HTR-8/SVneo (cell line): ENCODE results near the gene LAMA2.

ENCODE experiments used
- DNase-seq: peaks from one replicate; pipeline ENCODE4 v3.0.0; 2011; ENCODE audit warnings: low spot score, mixed read lengths; ENCODE audit not compliant: insufficient read length
- FAIRE-seq: peaks from 2 replicates; lab custom pipeline; 2011; peaks lifted over from hg19 to GRCh38; lab: Jason Lieb, UNC

Gene LAMA2

DNA sequence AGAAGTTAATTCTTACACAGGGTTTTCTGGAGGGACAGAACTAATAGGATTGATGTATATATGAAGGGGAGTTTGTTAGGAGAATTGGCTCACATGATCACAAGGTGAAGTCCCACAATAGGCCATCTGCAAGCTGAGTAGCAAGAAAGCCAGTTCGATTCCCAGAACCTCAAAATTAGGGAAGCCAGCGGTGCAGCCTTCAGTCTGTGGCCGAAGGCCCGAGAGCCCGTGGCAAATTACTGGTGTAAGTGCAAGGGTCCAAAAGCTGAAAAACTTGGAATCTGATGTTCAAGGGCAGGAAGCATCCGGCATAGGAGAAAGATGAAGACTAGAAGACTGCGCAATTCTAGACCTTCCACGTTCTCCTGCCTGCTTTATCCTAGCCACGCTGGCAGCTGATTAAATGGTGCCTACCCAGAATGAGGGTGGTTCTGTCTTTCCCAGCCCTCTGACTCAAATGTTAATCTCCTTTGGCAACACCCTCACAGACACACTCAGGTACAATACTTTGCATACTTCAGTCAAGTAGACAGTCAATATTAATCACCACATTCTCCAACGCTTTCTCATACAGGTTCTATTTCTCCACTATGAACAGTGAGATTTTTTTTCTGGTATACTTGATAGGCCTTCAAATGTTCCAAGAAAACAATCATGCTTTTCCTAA lies 357.0 kb downstream of the LAMA2 start:
- FAIRE-seq (no peak), DNase-seq (no peak)

DNA sequence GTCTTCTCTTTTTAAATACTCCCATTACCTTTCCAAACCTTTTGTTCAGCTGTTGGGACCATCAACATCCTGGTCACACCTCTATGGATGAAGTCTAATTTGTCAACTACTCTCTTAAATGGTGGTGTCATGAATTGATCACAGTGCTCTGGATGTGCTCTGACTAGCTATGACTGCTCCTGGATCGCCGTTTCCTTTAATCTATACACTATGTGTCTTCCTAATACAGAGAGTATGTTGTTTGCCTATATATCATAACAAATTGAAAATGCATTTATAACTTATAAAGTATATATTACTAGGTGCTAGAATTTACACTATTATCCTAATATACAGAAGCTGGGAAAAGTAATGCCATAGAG lies 357.5 kb downstream of the LAMA2 start:
- no peak for FAIRE-seq
- no peak for DNase-seq

DNA sequence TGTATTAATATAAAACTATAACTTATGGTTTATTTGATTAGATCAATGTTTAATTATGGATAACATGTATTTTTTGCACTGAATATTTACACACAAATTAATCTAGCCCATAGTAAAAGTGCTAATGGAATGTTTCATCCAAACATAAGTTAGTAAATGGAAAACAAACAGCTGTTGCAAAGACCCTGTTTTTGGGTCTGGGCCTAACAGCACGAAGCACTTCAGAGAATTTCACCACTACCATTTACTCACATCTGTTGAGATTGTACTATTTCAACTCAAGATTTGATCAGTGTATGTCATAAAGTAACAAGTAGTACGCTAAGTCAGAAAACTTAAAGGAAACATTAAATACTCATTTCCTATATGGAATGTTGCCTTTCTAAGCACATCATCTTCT lies 359.6 kb downstream of the LAMA2 start:
- no peak for DNase-seq
- FAIRE-seq = no peak

DNA sequence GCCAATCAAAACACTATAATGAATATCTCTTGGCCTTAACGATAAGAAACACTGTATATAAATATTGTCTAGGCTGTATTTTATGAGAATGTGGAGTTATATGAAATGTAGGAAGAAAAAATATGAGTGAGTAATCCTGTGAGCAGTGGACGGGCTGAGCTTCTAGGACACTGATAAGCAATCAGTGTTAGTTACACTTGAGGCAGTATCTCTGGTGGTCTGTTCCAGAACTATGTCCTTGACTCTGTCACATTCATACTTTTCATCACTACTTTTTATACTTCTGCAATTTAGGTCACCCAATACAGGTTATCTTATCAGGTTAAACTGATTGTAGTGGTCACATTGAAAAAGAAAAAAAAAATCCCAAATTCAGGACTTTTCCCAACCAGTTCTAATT lies 360.4 kb downstream of the LAMA2 start:
- no peak for DNase-seq
- no peak for FAIRE-seq

- FAIRE-seq = no peak
- DNase-seq = no peak
These were observed 366.0 kb downstream of the LAMA2 start for GRCh38 chr6:129248946-129249345.

- FAIRE-seq (no peak), DNase-seq (peak; percentile 59)
These were observed 368.9 kb downstream of the LAMA2 start for GRCh38 chr6:129251669-129252376.

- DNase-seq (no peak), FAIRE-seq (no peak)
These were observed 369.6 kb downstream of the LAMA2 start for GRCh38 chr6:129252377-129253071.

- no peak for FAIRE-seq
- no peak for DNase-seq
These were observed 370.3 kb downstream of the LAMA2 start for GRCh38 chr6:129253242-129253641.

DNA sequence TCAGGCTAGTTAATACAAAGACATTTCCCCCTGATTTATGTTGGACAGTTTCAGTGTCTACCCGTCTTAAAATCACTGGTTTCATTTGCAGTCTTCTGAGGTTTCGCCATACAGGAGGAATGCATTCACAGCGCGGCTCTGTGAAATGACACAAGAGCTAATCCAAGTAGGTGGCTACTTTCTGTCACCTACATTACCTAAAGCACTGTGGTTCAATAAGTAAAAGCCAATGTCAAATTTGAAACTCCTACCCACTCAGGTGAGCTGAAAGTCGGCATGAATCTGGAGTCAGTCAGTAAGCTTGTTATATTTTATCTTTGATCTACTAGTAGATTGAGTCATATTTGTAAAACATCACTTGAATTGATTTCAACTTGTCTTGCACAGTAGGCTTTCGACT lies 370.8 kb downstream of the LAMA2 start:
- no peak for FAIRE-seq
- no peak for DNase-seq

- DNase-seq (no peak), FAIRE-seq (no peak)
These were observed 374.3 kb downstream of the LAMA2 start for GRCh38 chr6:129257196-129257595.

DNA sequence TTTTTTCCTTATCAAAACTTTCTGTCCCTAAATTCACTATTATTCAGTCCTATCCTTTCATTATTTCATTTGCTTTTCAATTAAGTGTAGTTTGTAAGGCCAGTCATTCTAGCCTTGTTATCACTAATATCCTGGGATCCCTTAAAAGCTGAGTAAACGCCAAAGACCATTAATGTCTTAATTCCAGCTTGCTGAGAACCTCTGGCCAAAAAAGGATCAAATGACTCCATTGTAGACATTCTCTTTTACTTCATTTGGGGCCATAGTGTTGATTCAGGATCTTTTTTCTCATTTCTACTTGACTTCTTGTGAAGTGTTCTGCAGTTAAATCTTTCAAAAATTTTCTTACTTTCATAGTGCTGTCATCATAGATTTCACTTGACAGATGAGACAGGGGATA lies 379.7 kb downstream of the LAMA2 start:
- DNase-seq (no peak), FAIRE-seq (no peak)

- DNase-seq (no peak), FAIRE-seq (no peak)
These were observed 380.2 kb downstream of the LAMA2 start for GRCh38 chr6:129263176-129263575.

DNA sequence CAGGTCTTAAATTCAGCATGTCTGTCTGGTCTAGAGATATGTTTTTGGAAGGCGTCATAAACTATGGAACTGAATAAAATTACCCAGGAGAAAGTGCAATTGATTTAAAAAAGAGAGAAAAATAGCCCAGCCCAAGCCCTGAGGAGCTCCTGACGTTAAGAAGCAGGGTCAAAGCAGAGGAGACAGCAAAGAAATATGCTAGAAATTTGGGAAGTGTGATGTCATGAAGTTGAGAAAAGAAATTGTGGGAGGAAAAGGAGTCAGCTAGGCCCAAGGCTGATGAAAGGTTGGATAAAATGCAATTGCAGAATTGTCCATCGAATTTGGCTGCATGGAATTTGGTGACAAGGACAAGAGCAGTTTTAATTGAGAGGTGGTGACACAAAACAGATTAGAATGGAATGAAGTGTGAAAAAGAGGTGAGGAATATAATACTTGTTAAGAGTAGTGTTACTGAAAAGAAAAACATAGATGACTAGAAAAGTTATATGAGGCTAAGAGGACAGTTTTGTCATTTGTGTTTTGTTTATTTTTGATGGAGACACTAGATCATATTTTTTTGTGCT lies 381.6 kb downstream of the LAMA2 start:
- DNase-seq = no peak
- no peak for FAIRE-seq

- no peak for DNase-seq
These were observed 384.1 kb downstream of the LAMA2 start for GRCh38 chr6:129267028-129267427.

GRCh38 chr6:129269076-129269475 lies 386.1 kb downstream of the LAMA2 start:
- DNase-seq (no peak), FAIRE-seq (no peak)

More at GRCh38 chr6:129267028-129267427, 384.1 kb downstream of the LAMA2 start:
- FAIRE-seq = peak; percentile 38

- DNase-seq (no peak), FAIRE-seq (no peak)
These were observed 387.0 kb downstream of the LAMA2 start for GRCh38 chr6:129269891-129270290.

- FAIRE-seq = no peak
- no peak for DNase-seq
These were observed 387.5 kb downstream of the LAMA2 start for GRCh38 chr6:129270450-129270849.

GRCh38 chr6:129273161-129273560 lies 390.2 kb downstream of the LAMA2 start:
- FAIRE-seq (no peak), DNase-seq (no peak)

GRCh38 chr6:129276461-129276860 lies 393.5 kb downstream of the LAMA2 start:
- DNase-seq = no peak
- no peak for FAIRE-seq

DNA sequence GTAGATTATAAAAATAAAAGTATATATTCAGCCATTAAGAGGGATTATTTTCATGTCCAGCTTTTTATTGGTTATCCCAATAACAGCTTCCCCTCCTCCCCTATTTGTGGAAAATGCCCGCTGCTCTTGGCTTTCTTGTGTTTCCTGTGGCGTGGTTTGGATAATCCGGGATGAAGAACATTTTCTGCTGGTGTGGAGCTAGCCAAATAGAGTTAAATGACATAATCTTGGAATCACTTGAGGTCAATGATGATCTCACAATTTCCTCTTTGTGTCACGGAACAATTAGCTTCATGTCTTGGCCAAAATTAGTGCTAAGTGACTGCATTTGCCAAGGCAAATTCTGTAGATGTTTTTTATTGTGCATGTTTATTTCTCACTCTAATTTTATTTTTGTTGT lies 394.0 kb downstream of the LAMA2 start:
- no peak for DNase-seq
- no peak for FAIRE-seq
